Forelimb muscle (tissue), 1 donor: ENCODE results near the gene GPHN. TPM values are rescaled to one million over a fixed set of nuclear protein-coding genes. Genes with fewer than 3 reads are reported as not detected.
"Not testable (repeated sequence)": the region's sequence is repeated elsewhere in the genome, so short reads cannot be mapped to it uniquely, and the experiment has no call there.

Source experiments
- DNase-seq: peaks from one replicate; pipeline ENCODE4 v3.0.0-alpha.2; 2013; ENCODE audit warnings: low read depth
- polyA plus RNA-seq: library from polyadenylated mRNA; unstranded; fragments of 120-200 nt; gene quantifications from one replicate; pipeline ENCODE4 v1.2.1, GENCODE V29; 2013; ENCODE audit not compliant: insufficient read length

Gene GPHN
- polyA plus RNA-seq, 1 donor, result 13.0 TPM

DNA sequence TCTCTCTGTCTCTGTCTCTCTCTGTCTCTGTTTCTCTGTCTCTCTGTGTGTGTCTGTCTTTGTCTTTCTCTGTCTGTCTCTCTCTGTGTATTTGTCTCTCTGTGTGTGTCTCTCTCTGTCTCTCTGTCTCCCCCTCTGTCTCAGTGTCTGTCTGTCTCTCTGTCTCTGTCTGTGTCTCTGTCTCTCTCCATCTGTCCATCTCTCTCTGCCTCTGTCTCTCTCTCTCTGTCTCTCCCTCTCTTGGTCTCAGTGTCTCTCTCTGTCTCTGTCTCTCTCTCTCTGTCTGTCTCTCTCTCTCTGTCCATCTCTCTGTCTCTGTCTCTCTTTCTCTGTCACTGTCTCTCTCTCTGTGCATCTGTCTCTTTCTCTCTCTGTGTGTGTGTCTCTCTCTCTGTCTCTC is 537.5 kb downstream of the GPHN start:
- no peak for DNase-seq

DNA sequence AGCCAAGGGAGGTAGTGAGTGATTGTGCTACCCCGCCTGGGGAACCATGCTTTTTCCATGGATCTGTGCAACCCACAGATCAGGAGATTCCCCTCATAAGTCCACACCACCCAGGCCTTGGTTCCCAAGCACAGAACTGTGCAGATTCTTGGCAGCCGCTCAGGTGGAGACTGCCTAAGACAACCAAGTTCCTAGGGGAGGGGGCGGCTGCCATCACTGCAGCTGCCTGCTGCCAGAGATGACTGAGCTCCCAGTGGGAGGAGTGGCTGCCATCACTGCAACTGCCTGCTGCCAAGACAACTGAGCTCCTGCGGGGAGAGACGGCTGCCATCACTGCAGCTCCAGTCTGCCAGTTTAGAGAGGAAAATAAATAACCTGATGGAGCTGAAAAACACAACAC is 542.9 kb downstream of the GPHN start:
- no peak for DNase-seq

GRCh38 chr14:67056684-67057083 is 548.7 kb downstream of the GPHN start:
- DNase-seq, result no peak

GRCh38 chr14:67059596-67059995 is 551.6 kb downstream of the GPHN start:
- no peak for DNase-seq

DNA sequence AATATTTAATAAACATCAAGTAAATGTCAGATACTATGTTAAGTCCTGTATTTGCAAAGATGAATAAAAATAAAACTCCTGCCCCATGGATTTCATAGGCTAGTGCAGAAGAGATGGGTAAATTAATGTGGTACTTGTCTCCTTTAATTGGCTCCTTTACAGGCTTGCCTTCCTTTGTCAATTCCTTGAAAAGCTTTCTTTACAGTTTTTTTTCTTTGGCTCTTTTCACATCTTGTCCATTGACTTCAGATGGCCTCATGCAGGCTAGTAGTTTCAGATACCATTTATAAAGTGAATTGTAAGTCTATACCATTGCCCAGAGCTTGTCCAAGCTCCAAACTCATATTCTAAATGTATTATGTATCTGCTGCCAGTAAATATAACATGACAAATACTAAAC is 552.6 kb downstream of the GPHN start:
- DNase-seq, result no peak

DNA sequence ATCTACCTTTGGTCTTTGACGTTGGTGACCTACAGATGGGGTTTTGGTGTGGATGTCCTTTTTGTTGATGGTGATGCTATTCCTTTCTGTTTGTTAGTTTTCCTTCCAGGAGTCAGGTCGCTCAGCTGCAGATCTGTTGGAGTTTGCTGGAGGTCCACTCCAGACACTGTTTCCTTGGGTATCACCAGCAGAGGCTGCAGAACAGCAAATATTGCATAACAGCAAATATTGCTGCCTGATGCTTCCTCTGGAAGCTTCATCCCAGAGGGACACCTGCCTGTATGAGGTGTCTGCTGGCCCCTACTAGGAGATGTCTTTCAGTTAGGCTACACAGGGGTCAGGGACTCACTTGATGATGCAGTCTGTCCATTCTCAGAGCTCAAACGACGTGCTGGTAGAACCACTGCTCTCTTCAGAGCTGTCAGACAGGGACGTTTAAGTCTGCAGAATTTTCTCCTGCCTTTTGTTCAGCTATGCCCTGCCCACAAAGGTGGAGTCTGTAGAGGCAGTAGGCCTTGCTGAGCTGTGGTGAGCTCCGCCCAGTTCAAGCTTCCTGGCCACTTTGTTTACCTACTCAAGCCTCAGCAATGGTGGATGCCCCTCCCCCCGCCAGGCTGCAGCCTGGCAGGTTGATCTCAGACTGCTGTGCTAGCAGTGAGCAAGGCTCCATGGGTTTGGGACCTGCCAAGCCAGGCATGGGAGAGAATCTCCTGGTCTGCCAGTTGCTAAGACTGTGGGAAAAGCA is 559.3 kb downstream of the GPHN start:
- DNase-seq, result not testable (repeated sequence)

- DNase-seq, result no peak
Observed at GRCh38 chr14:67068251-67068650, 560.3 kb downstream of the GPHN start.

DNA sequence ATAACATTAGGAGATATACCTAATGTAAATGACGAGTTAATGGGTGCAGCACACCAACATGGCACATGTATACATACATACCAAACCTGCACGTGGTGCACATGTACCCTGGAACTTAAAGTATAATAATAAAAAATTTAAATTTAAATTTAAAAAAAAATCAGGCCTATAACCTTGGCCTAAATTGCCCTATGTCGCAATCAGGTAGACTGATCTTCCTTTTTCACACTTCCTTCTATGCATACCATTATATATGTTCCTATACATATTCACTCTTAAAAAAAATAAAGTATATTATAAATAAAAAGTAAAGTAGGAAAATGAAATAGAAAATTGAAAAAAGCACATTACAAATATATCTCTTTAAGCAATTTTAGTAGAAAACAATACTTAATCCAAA is 563.6 kb downstream of the GPHN start:
- DNase-seq, result no peak

DNA sequence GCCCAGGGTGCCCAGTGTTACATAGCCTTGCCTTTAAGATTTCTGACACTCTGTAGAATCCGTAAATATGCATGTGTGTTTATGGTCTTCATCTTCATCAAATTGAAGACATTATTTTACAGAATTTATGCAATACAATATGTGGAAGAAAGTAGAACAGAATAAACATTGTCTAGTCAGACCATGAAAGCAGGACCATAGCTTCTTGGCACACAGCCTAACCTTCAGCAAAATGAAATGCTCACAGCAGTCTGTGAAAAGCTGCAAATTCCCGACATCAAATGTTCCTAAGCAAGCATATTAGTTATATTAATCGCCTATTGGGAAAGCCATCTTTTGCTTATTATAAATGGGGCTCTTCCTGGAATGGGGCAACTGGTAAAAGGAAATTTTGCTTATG is 570.0 kb downstream of the GPHN start:
- DNase-seq, result no peak

DNA sequence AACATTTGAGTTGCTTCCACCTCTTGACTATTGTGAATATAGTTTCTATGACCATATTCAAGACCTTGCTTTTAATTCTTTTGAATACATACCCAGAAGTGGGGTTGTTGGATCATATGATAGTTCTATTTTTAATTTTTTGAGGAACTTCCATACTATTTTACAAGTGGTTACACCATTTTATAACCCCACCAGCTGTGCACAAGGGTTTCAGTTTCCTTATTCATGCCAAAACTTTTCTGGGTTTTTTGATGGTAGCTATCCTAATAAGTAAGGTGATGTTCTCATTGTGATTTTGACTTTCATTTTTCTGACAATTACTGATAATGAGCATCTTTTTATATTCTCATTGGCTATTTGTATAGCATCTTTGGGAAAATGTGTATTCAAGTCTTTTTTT is 571.9 kb downstream of the GPHN start:
- no peak for DNase-seq

GRCh38 chr14:67108230-67108629 is 600.3 kb downstream of the GPHN start:
- DNase-seq, result no peak

DNA sequence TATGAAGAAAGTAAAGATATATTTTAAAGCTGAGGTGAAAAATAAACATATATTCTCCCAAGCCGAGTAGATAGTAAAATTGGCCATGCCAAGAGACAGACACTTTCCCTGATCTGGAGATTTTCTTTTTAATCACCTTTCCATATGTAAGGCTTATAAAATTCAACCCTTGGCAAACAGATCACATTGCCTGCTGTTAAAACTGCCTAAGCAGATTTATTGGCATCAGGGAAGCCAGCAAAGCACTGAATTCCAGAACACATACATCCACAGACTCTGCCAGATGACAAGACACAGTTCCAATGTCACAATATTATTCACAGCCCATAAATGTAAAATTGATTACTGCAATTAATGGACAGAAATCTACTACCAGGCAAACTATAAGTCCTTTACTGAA is 603.1 kb downstream of the GPHN start:
- DNase-seq, result no peak

DNA sequence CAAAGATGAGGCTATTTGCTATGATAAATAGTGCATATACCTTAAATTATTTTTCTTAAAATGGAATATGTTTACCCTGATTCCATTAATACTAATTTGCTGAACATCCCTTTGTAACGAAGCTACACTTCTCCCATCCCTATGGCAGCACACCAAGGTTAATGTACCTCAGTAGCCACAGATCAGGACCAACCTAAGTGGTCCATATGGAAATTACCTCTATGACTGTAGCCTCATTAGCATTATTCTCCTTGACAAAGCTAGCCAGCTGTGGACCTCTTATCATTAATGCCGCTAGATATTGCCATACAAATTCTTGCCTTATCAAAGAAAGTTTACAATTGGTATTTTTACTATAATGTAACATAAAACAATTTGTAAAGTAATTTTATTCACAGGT is 604.4 kb downstream of the GPHN start:
- no peak for DNase-seq

- no peak for DNase-seq
Observed at GRCh38 chr14:67127174-67127573, 619.2 kb downstream of the GPHN start.

DNA sequence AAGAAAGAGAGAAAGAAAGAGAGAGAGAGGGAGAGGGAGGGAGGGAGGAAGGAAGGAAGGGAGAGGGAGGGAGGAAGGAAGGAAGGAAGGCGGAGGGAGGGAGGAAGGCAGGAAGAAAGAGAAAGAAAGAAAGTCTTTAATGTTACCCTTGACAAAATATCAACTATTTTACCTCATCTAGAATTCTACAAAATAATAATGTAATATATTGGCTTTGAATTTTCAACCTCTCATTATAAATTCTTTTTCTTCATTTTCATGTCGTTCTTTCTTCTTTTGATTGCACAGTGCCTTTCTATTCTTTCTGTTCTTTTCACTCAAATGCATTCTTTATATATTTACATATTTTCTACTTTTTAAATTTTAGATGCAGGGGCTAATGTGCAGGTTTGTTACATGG is 621.8 kb downstream of the GPHN start:
- DNase-seq, result no peak

GRCh38 chr14:67131691-67132090 is 623.7 kb downstream of the GPHN start:
- DNase-seq, result no peak

GRCh38 chr14:67133144-67133543 is 625.2 kb downstream of the GPHN start:
- DNase-seq, result no peak

DNA sequence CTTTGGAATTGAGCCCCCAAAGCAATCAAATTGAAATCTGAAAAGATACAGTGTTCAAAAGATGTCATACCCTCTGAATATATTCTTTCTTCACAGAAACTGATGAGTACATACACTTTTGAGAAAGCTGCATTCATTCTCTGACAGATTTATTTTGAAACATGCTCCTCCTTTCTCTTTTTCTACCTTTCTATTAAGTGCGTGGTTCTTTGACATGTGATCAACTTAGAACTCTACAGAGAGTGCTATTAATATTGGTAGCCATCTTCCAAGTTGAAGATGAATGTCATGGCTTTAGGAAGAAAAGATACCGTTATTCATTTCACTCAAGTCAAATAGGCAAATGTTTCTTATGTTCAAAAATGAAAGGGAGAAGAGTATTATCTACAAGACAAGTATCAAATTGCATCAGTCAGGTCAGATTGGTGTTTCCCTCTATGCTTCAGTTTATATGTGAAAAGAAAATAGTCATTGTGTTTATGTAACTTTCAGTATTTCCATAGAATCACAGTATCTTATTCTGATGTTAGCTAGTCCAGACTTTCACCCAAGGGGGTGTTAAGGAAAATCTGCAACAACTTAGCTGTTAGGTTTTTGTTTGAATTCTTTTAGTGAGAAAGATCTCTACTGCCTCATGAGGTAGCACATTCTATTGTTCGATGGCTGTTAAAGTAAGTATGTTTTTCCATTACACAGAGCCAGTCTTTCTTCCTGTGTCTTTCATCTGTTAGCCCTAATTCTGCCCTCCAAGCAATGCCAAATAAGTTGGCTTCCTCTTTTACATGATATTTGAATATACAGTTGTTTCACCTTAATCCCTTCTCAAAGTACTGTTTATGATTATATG is 625.9 kb downstream of the GPHN start:
- no peak for DNase-seq

GRCh38 chr14:67137744-67138371 is 629.9 kb downstream of the GPHN start:
- no peak for DNase-seq

DNA sequence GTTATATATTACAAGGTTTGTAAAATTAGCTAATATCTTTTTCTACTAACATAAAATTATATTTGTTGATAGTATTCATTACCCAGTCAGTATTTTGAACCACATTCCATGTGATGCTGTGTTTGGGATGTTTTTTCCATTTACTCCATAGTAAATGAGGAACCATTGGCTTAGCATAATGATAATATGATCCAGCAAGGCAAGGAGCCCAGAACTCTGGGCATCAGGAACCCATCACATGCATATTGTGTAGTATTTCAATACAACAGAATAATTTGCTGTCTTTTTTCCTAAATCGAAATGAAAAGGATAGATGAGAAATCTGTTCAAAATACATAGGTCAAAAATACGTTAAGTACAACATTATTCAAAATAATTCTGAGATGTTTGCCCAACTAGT is 632.6 kb downstream of the GPHN start:
- no peak for DNase-seq

DNA sequence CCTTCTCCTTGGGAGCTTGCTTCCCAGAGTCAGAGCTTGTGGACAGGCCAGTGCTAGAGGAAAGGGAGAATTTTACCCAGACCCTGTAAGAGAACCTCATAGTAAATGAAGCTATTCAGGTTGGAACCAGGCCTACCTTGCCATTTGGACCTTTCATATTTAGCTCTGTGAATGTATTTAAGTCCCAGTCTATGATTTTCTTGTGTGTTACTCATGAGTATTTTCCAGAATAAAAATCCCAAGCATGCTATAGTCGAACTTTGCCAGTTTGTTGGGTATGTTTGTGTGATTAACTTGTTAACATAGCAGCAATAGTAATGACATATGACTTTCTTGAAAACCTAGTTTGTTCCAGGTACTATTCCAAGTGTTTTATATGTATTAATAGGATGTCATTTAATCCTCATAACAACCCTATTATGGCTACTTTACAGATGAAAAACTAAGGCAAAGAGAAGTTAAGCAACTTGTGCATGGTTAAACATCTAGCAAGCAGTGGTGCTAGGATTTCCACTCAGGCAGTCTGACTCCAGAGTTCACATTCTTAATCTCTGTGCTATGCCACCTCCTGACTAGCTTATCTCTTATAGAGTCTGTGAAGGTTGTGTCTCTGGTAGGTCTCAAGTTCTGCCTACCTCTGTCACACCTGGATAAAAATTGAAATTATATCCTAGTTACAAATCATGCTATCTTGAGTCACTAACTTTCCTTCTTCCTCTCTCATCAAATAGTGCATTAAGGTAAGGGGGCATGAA is 633.4 kb downstream of the GPHN start:
- DNase-seq, result no peak

DNA sequence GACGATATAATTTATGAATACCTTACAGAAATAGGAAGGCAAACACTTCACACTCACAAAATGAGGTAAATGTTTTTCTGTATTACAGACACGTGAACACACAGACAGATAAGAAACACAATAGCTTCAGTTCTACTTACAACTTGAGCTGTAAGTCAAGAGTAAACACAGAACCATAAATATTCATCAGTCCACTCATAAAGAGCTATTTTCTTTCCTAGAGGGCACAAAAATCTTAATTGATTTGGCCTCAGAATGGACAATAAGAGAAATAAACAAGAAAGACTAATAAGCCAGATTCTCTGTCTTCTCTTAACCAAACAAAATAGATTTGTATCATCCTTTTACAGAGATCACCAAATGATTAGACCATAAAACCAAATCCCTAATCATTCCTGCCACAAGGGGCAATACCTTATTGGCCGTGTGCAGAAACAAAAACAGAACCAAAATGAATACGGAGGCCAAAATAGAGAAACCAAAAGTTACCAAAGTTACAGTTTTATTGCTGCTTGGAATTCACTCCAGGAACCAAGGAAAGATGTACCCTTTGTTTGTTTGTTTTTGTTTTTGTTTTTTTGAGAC is 643.2 kb downstream of the GPHN start:
- DNase-seq, result no peak
